H9 (cell line): ENCODE data around the gene C16orf78. TPM values are rescaled to one million over a fixed set of nuclear protein-coding genes. Genes with fewer than 3 reads are reported as not detected.

Source experiments
- DNase-seq: peaks from one replicate; pipeline ENCODE4 v3.0.0-alpha.2; 2017
- H2AFZ ChIP-seq: one replicate; pipeline ENCODE4 v1.6.1; 2013; ENCODE audit warnings: mild to moderate bottlenecking, low read length, control low read depth, moderate library complexity
- H2AK5ac ChIP-seq: 2 replicates; pipeline ENCODE4 v1.6.1; 2013; ENCODE audit warnings: low read length, control low read depth, mixed read lengths; ENCODE audit not compliant: insufficient read length
- H2BK120ac ChIP-seq: one replicate; pipeline ENCODE4 v1.6.1; 2013; ENCODE audit warnings: low read depth, mild to moderate bottlenecking, low read length, control low read depth, inconsistent platforms; ENCODE audit not compliant: poor library complexity, severe bottlenecking
- H2BK12ac ChIP-seq: 2 replicates; pipeline ENCODE4 v1.6.1; 2013; ENCODE audit warnings: low read length, control low read depth, mixed read lengths, low read depth; ENCODE audit not compliant: insufficient read length
- H2BK15ac ChIP-seq: 2 replicates; pipeline ENCODE4 v1.6.1; 2013; ENCODE audit warnings: low read depth, low read length, control low read depth
- H2BK20ac ChIP-seq: one replicate; pipeline ENCODE4 v1.6.1; 2013; ENCODE audit warnings: low read depth, mild to moderate bottlenecking, low read length, control low read depth, inconsistent platforms; ENCODE audit not compliant: poor library complexity, severe bottlenecking
- H2BK5ac ChIP-seq: 2 replicates; pipeline ENCODE4 v1.6.1; 2013; ENCODE audit warnings: low read length, control low read depth, mixed read lengths; ENCODE audit not compliant: insufficient read length
- H3K14ac ChIP-seq: 2 replicates; pipeline ENCODE4 v1.6.1; 2013; ENCODE audit warnings: low read length, control low read depth; ENCODE audit not compliant: insufficient read depth
- H3K18ac ChIP-seq: 2 replicates; pipeline ENCODE4 v1.6.1; 2013; ENCODE audit warnings: low read depth, mild to moderate bottlenecking, mixed read lengths, low read length, control low read depth; ENCODE audit not compliant: insufficient read length
- H3K23ac ChIP-seq: 2 replicates; pipeline ENCODE4 v1.6.1; 2013; ENCODE audit warnings: low read length, control low read depth, mixed read lengths, low read depth; ENCODE audit not compliant: insufficient read length
- H3K23me2 ChIP-seq: 2 replicates; pipeline ENCODE4 v1.6.1; 2013; ENCODE audit warnings: low read depth, mild to moderate bottlenecking, mixed read lengths, low read length, control low read depth; ENCODE audit not compliant: insufficient read length, poor library complexity, severe bottlenecking
- H3K27ac ChIP-seq: 2 replicates; pipeline ENCODE4 v1.5.1; 2013; ENCODE audit warnings: low read length, control low read depth, mixed read lengths, low read depth; ENCODE audit not compliant: insufficient read length
- H3K27me3 ChIP-seq: 2 replicates; pipeline ENCODE4 v1.6.1; 2013; ENCODE audit warnings: low read length, control low read depth, inconsistent platforms; ENCODE audit not compliant: insufficient read depth
- H3K4ac ChIP-seq: 2 replicates; pipeline ENCODE4 v1.6.1; 2013; ENCODE audit warnings: low read depth, mild to moderate bottlenecking, control low read depth, inconsistent platforms, low read length, moderate library complexity
- H3K4me1 ChIP-seq: 2 replicates; pipeline ENCODE4 v1.6.1; 2013; ENCODE audit warnings: low read length, control low read depth, inconsistent platforms; ENCODE audit not compliant: insufficient read depth
- H3K4me2 ChIP-seq: 2 replicates; pipeline ENCODE4 v1.6.1; 2013; ENCODE audit warnings: low read length, control low read depth, mixed read lengths; ENCODE audit not compliant: insufficient read length, insufficient read depth
- H3K56ac ChIP-seq: 2 replicates; pipeline ENCODE4 v1.6.1; 2013; ENCODE audit warnings: low read depth, mild to moderate bottlenecking, mixed read lengths, low read length, control low read depth; ENCODE audit not compliant: insufficient read length
- H3K79me1 ChIP-seq: 2 replicates; pipeline ENCODE4 v1.6.1; 2013; ENCODE audit warnings: low read depth, mild to moderate bottlenecking, moderate library complexity, low read length, control low read depth, inconsistent platforms; ENCODE audit not compliant: insufficient read depth, poor library complexity, severe bottlenecking
- H3K79me2 ChIP-seq: 2 replicates; pipeline ENCODE4 v1.6.1; 2013; ENCODE audit warnings: low read length, control low read depth, inconsistent platforms; ENCODE audit not compliant: insufficient read depth
- H3K9ac ChIP-seq: 2 replicates; pipeline ENCODE4 v1.6.1; 2013; ENCODE audit warnings: low read length, control low read depth, mixed read lengths; ENCODE audit not compliant: insufficient read length; ENCODE audit errors: extremely low read depth
- H3K9me3 ChIP-seq: one replicate; pipeline ENCODE4 v1.6.1; 2013; ENCODE audit warnings: low read depth, low read length, inconsistent platforms; ENCODE audit not compliant: control insufficient read depth
- H3T11ph ChIP-seq: one replicate; pipeline ENCODE4 v1.6.1; 2013; ENCODE audit warnings: mild to moderate bottlenecking, low read length, control low read depth, inconsistent platforms
- H4K20me1 ChIP-seq: one replicate; pipeline ENCODE4 v1.6.1; 2013; ENCODE audit not compliant: control insufficient read depth, insufficient read length, insufficient read depth
- H4K5ac ChIP-seq: 2 replicates; pipeline ENCODE4 v1.6.1; 2013; ENCODE audit warnings: low read depth, mild to moderate bottlenecking, mixed read lengths, low read length, control low read depth; ENCODE audit not compliant: insufficient read length
- H4K8ac ChIP-seq: replicated peaks from 2 replicates; pipeline ENCODE4 v1.6.1; 2013; ENCODE audit warnings: low read length, control low read depth, mixed read lengths, low read depth; ENCODE audit not compliant: insufficient read length
- H4K91ac ChIP-seq: 2 replicates; pipeline ENCODE4 v1.6.1; 2013; ENCODE audit warnings: low read depth, mild to moderate bottlenecking, moderate library complexity, mixed read lengths, low read length, control low read depth; ENCODE audit not compliant: insufficient read length
- H3K27ac Mint-ChIP-seq, 3 experiments: 2 replicates in 2 of 3; 3 replicates in 1 of 3; pipeline ENCODE4 v1.8.0; 2020 to 2021; ENCODE audit warnings: mixed read lengths in 3 of 3, mild to moderate bottlenecking in 1 of 3, moderate library complexity in 1 of 3
- H3K27me3 Mint-ChIP-seq: 2 replicates; pipeline ENCODE4 v1.8.0; 2021; ENCODE audit warnings: low read depth, mild to moderate bottlenecking, moderate library complexity, mixed read lengths
- H3K36me3 Mint-ChIP-seq, 3 experiments: 2 replicates in 2 of 3; 3 replicates in 1 of 3; pipeline ENCODE4 v1.8.0; 2020 to 2021; ENCODE audit warnings: low read depth in 3 of 3, mixed read lengths in 3 of 3; ENCODE audit not compliant: insufficient read depth in 1 of 3
- H3K4me1 Mint-ChIP-seq, 2 experiments: 2 replicates each; pipeline ENCODE4 v1.8.0; 2020; ENCODE audit warnings: mixed read lengths in 2 of 2
- H3K4me3 Mint-ChIP-seq, 2 experiments: 2 replicates in 1 of 2; 3 replicates in 1 of 2; pipeline ENCODE4 v1.8.0; 2020 to 2021; ENCODE audit warnings: mild to moderate bottlenecking in 2 of 2, mixed read lengths in 2 of 2, moderate library complexity in 1 of 2
- H3K9me3 Mint-ChIP-seq, 2 experiments: 2 replicates in 1 of 2; 3 replicates in 1 of 2; pipeline ENCODE4 v1.8.0; 2020; ENCODE audit warnings: mild to moderate bottlenecking in 2 of 2, mixed read lengths in 2 of 2, moderate library complexity in 1 of 2
- CTCF ChIP-seq: fragments of 200-600 bp; sonication (generic); conservative IDR thresholded peaks from 3 replicates; pipeline ENCODE4 v1.8.0; 2021; ENCODE audit warnings: antibody characterized with exemption, mild to moderate bottlenecking
- WGBS: extraction: QIAGEN DNeasy Blood & Tissue Kit; methylation state at CpG from one replicate; pipeline ENCODE4 v1.1.7; 2013; ENCODE audit warnings: missing lambda C conversion rate, low lambda C conversion rate, mixed read lengths; ENCODE audit not compliant: insufficient read length; ENCODE audit errors: extremely low coverage; 5-methylcytosine and 5-hydroxymethylcytosine counted together
- total RNA-seq: library from RNA; stranded (reverse); gene quantifications from 2 replicates; pipeline ENCODE4 v1.2.1, GENCODE V29; 2021

The C16orf78 gene
- total RNA-seq, 1 experiment from 2014 or later: not detected

- Mint-ChIP-seq H3K4me3 (no peak overlapping the region), H3K9me3 (no peaks in the 10 kb centered on the region), H3K36me3 (no peaks in the 10 kb centered on the region), H3K27ac (no peak overlapping the region), H3K4me1 (peaks cover 4 to 7% of the 10 kb centered on the region in 2 experiments; a peak in 2 of 4 replicates), H3K27me3 (peaks cover 28% of the 10 kb centered on the region)
- TF ChIP-seq CTCF: no peak
- DNase-seq: no peak
- H3K79me2 ChIP-seq: no peaks in the 10 kb centered on the region
- H3K4me1 ChIP-seq: no peaks in the 10 kb centered on the region
- H3K9ac ChIP-seq: no peak overlapping the region
- H3K27ac ChIP-seq: no peak overlapping the region
- no peaks in the 10 kb centered on the region for H4K20me1 ChIP-seq
- H2AK5ac ChIP-seq: no peak overlapping the region
- H3K23ac ChIP-seq: no peak overlapping the region
- no peaks in the 10 kb centered on the region for H3K9me3 ChIP-seq
- H3K27me3 ChIP-seq: no peaks in the 10 kb centered on the region
- no peak overlapping the region for H3K56ac ChIP-seq
- H2BK15ac ChIP-seq: no peak overlapping the region
- H2BK5ac ChIP-seq: no peak overlapping the region
- no peak overlapping the region for H2BK120ac ChIP-seq
- no peak overlapping the region for H3T11ph ChIP-seq
- no peak overlapping the region for H4K91ac ChIP-seq
- no peak overlapping the region for H3K4me2 ChIP-seq
- H4K5ac ChIP-seq: no peak overlapping the region
- WGBS: no CpG with 5 or more reads among the region's 3 CpGs
- H4K8ac ChIP-seq: no peak overlapping the region
- H3K14ac ChIP-seq: no peak overlapping the region
- H2AFZ ChIP-seq: no peak overlapping the region
- H3K79me1 ChIP-seq: no peaks in the 10 kb centered on the region
- H2BK20ac ChIP-seq: no peak overlapping the region
- no peak overlapping the region for H2BK12ac ChIP-seq
- H3K4ac ChIP-seq: no peak overlapping the region
- H3K23me2 ChIP-seq: no peaks in the 10 kb centered on the region
- H3K18ac ChIP-seq: no peak overlapping the region
Measured at GRCh38 chr16:49419862-49420261, 46.3 kb downstream of the C16orf78 start.
